HEK293 (cell line): Measurements from ENCODE around the gene RAB3IP.

Experiments used
- CTCF ChIA-PET: fragments of 350-600 bp; formaldehyde crosslinking; extraction: SDS; loops from one replicate; lab custom pipeline; 2021; ENCODE audit warnings: antibody characterized with exemption; lab: Yijun Ruan, JAX
- POLR2A ChIA-PET: fragments of 300-600 bp; formaldehyde crosslinking; extraction: SDS; loops from one replicate; lab custom pipeline; 2020; ENCODE audit warnings: antibody characterized with exemption, inconsistent platforms; lab: Yijun Ruan, JAX
- H3K27ac ChIP-seq: fragments of 200-500 bp; sonication (Bioruptor generic); 2 replicates; pipeline ENCODE4 v1.5.1; 2014; ENCODE audit warnings: low read depth, low read length, control low read depth, inconsistent platforms; ENCODE audit errors: extremely low read depth
- H3K36me3 ChIP-seq, 2 experiments: fragments of 200-500 bp in 1 of 2; sonication (Bioruptor generic) in 1 of 2; 1 replicate in 1 of 2; 2 replicates in 1 of 2; pipeline ENCODE4 v1.5.1; 2014 to 2017; ENCODE audit warnings: inconsistent platforms in 2 of 2, low read length in 2 of 2; ENCODE audit not compliant: control insufficient read depth in 2 of 2, insufficient read depth in 1 of 2
- H3K4me1 ChIP-seq: fragments of 200-500 bp; sonication (Bioruptor generic); 2 replicates; pipeline ENCODE4 v1.5.1; 2014; ENCODE audit warnings: mild to moderate bottlenecking, low read length, inconsistent platforms; ENCODE audit not compliant: control insufficient read depth, insufficient read depth
- H3K4me3 ChIP-seq: 2 replicates; pipeline ENCODE4 v1.5.1; 2011; ENCODE audit warnings: low read depth, mild to moderate bottlenecking, control low read depth, low read length, moderate library complexity
- H3K9me3 ChIP-seq: fragments of 200-500 bp; sonication (Bioruptor generic); 2 replicates; pipeline ENCODE4 v1.5.1; 2014; ENCODE audit warnings: low read depth, low read length, inconsistent platforms; ENCODE audit not compliant: control insufficient read depth, insufficient read depth
- BCL11B ChIP-seq: fragments of 450-650 bp; formaldehyde crosslinking; IDR thresholded peaks from 2 replicates; pipeline ENCODE4 v1.5.1; 2016; ENCODE audit warnings: low read depth, missing biosample characterization, missing genetic modification characterization
- KLF10 ChIP-seq: fragments of 450-650 bp; IDR thresholded peaks from 2 replicates; pipeline ENCODE4 v1.5.1; 2018; ENCODE audit warnings: missing biosample characterization, mild to moderate bottlenecking, missing genetic modification characterization
- MYNN ChIP-seq: fragments of 450-650 bp; formaldehyde crosslinking; IDR thresholded peaks from 2 replicates; pipeline ENCODE4 v1.5.1; 2016; ENCODE audit warnings: missing biosample characterization, missing genetic modification characterization, borderline replicate concordance
- MZF1 ChIP-seq: fragments of 450-650 bp; formaldehyde crosslinking; IDR thresholded peaks from 2 replicates; pipeline ENCODE4 v1.5.1; 2017; ENCODE audit warnings: missing biosample characterization, missing genetic modification characterization, borderline replicate concordance
- OSR2 ChIP-seq: fragments of 450-650 bp; formaldehyde crosslinking; IDR thresholded peaks from 2 replicates; pipeline ENCODE4 v1.5.1; 2016; ENCODE audit warnings: missing biosample characterization, missing genetic modification characterization
- RBAK ChIP-seq: fragments of 450-650 bp; formaldehyde crosslinking; IDR thresholded peaks from 2 replicates; pipeline ENCODE4 v1.5.1; 2016; ENCODE audit warnings: missing biosample characterization, missing genetic modification characterization
- REPIN1 ChIP-seq: fragments of 450-650 bp; formaldehyde crosslinking; IDR thresholded peaks from 2 replicates; pipeline ENCODE4 v1.5.1; 2017; ENCODE audit warnings: missing biosample characterization, missing genetic modification characterization, low read depth
- SETDB1 ChIP-seq: IDR thresholded peaks from one replicate; pipeline ENCODE4 v1.6.1; 2017; ENCODE audit warnings: mild to moderate bottlenecking, low read length, moderate library complexity, mixed read lengths; ENCODE audit not compliant: insufficient read length
- ZBTB7A ChIP-seq: fragments of 450-650 bp; formaldehyde crosslinking; IDR thresholded peaks from 2 replicates; pipeline ENCODE4 v1.5.1; 2016; ENCODE audit warnings: low read depth, missing biosample characterization, missing genetic modification characterization
- ZEB2 ChIP-seq: fragments of 450-650 bp; formaldehyde crosslinking; IDR thresholded peaks from 2 replicates; pipeline ENCODE4 v1.5.1; 2016; ENCODE audit warnings: missing biosample characterization, missing genetic modification characterization
- ZFHX2 ChIP-seq: fragments of 450-650 bp; formaldehyde crosslinking; conservative IDR thresholded peaks from 2 replicates; pipeline ENCODE4 v1.5.1; 2016; ENCODE audit warnings: missing biosample characterization, missing genetic modification characterization
- ZFP41 ChIP-seq: fragments of 450-650 bp; formaldehyde crosslinking; IDR thresholded peaks from 2 replicates; pipeline ENCODE4 v1.5.1; 2016; ENCODE audit warnings: missing biosample characterization, missing genetic modification characterization, borderline replicate concordance
- ZIC2 ChIP-seq: fragments of 450-650 bp; formaldehyde crosslinking; IDR thresholded peaks from 2 replicates; pipeline ENCODE4 v1.5.1; 2016; ENCODE audit warnings: missing biosample characterization, missing genetic modification characterization
- ZNF146 ChIP-seq: fragments of 450-650 bp; formaldehyde crosslinking; IDR thresholded peaks from 2 replicates; pipeline ENCODE4 v1.5.1; 2016; ENCODE audit warnings: missing biosample characterization, missing genetic modification characterization
- ZNF221 ChIP-seq: fragments of 450-650 bp; formaldehyde crosslinking; IDR thresholded peaks from 2 replicates; pipeline ENCODE4 v1.5.1; 2017; ENCODE audit warnings: missing biosample characterization, missing genetic modification characterization, borderline replicate concordance
- ZNF24 ChIP-seq: fragments of 450-650 bp; formaldehyde crosslinking; IDR thresholded peaks from 2 replicates; pipeline ENCODE4 v1.5.1; 2016; ENCODE audit warnings: missing biosample characterization, missing genetic modification characterization
- ZNF354C ChIP-seq: fragments of 450-650 bp; formaldehyde crosslinking; IDR thresholded peaks from 2 replicates; pipeline ENCODE4 v1.5.1; 2016; ENCODE audit warnings: missing biosample characterization, missing genetic modification characterization, low read depth, borderline replicate concordance
- ZNF530 ChIP-seq: fragments of 450-650 bp; formaldehyde crosslinking; IDR thresholded peaks from 2 replicates; pipeline ENCODE4 v1.5.1; 2016; ENCODE audit warnings: low read depth, missing biosample characterization, missing genetic modification characterization
- ZNF558 ChIP-seq: fragments of 450-650 bp; formaldehyde crosslinking; IDR thresholded peaks from 2 replicates; pipeline ENCODE4 v1.5.1; 2016; ENCODE audit warnings: missing biosample characterization, missing genetic modification characterization
- ZNF792 ChIP-seq: fragments of 450-650 bp; formaldehyde crosslinking; IDR thresholded peaks from 2 replicates; pipeline ENCODE4 v1.5.1; 2016; ENCODE audit warnings: missing biosample characterization, missing genetic modification characterization
- ZSCAN23 ChIP-seq: fragments of 450-650 bp; formaldehyde crosslinking; IDR thresholded peaks from 2 replicates; pipeline ENCODE4 v1.5.1; 2016; ENCODE audit warnings: missing biosample characterization, missing genetic modification characterization
- TF ChIP-seq, protein P1 (sequence below): fragments of 450-650 bp; formaldehyde crosslinking; IDR thresholded peaks from 2 replicates; pipeline ENCODE4; 2016; ENCODE audit warnings: missing biosample characterization, missing genetic modification characterization
- TF ChIP-seq, protein P2 (sequence below): fragments of 450-650 bp; formaldehyde crosslinking; IDR thresholded peaks from 2 replicates; pipeline ENCODE4 v1.5.1; 2016; ENCODE audit warnings: missing biosample characterization, missing genetic modification characterization
- TF ChIP-seq, protein P3 (sequence below): fragments of 450-650 bp; formaldehyde crosslinking; IDR thresholded peaks from 2 replicates; pipeline ENCODE4 v1.5.1; 2016; ENCODE audit warnings: missing biosample characterization, missing genetic modification characterization
- TF ChIP-seq, protein P4 (sequence below): fragments of 450-650 bp; formaldehyde crosslinking; IDR thresholded peaks from 2 replicates; pipeline ENCODE4 v1.5.1; 2016; ENCODE audit warnings: missing biosample characterization, missing genetic modification characterization, low read depth
- TF ChIP-seq, protein P5 (sequence below): fragments of 450-650 bp; formaldehyde crosslinking; IDR thresholded peaks from 2 replicates; pipeline ENCODE4 v1.5.1; 2016; ENCODE audit warnings: missing biosample characterization, missing genetic modification characterization, borderline replicate concordance
- TF ChIP-seq, protein P6 (sequence below): fragments of 450-650 bp; formaldehyde crosslinking; IDR thresholded peaks from 2 replicates; pipeline ENCODE4 v1.5.1; 2017; ENCODE audit warnings: missing biosample characterization, missing genetic modification characterization

The RAB3IP gene

DNA sequence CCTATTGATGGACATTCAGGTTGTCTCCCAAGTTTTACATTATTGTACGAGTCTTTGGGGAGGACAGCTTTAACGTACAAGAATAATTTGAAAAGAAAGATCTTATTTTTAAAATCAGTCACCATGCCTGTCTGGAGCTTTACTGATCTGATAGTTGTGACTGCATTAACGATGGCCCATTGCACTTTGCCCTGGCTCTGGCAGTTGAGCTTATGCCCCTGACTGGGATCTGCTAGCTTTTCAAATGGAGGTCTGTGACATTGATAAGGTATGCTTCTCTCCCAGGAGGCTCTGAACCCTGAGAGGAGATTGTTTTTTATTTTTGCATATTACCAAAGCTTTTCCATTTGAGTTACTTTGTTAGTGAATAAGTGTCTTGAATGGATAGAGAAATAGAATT is 17.9 kb upstream of the RAB3IP start (continued):
- TF ChIP-seq, protein P1, sequence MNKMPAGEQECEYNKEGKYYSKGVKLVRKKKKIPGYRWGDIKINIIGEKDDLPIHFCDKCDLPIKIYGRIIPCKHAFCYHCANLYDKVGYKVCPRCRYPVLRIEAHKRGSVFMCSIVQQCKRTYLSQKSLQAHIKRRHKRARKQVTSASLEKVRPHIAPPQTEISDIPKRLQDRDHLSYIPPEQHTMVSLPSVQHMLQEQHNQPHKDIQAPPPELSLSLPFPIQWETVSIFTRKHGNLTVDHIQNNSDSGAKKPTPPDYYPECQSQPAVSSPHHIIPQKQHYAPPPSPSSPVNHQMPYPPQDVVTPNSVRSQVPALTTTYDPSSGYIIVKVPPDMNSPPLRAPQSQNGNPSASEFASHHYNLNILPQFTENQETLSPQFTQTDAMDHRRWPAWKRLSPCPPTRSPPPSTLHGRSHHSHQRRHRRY: no peak
- no peak for TF ChIP-seq ZEB2 (tag by site-specific recombination)

DNA sequence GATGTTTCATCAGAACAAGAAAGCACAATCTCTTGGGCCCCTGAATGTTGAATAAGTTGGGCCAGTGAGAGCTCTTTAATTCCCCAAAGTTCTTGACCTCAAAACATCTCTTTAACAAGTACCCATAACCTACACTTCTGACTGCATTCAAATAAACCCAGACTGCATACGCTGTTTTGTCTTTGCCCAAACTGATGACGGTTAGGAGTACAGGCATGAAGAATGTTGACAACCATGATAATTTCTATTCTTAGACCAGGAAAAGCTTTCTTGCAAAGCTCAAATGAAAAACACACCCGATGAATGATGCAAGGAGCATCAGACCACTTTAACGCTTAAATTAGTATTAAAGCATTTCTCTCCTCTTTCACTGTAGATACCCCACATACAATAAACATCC is 11.7 kb upstream of the RAB3IP start:
- H3K27ac ChIP-seq: no peak overlapping the region
- no peak overlapping the region for H3K4me3 ChIP-seq
- H3K9me3 ChIP-seq: no peaks in the 10 kb centered on the region
- CTCF ChIA-PET: interaction anchor here (0.6 to 1.0 kb wide), 4 partner anchors 11 to 978 kb away, joined by 3 to 8 read pairs (median 4); no protein-coding TSS in a partner anchor
- POLR2A ChIA-PET: no interaction called here
- no peaks in the 10 kb centered on the region for H3K36me3 ChIP-seq
- no peaks in the 10 kb centered on the region for H3K4me1 ChIP-seq
- TF ChIP-seq REPIN1 (tag by site-specific recombination) (no peak), ZNF530 (no peak), KLF10 (tag by site-specific recombination) (no peak), RBAK (tag by site-specific recombination) (no peak), ZIC2 (tag by site-specific recombination) (no peak), ZNF558 (tag by site-specific recombination) (no peak), MYNN (no peak), BCL11B (tag by site-specific recombination) (no peak), ZFHX2 (tag by site-specific recombination) (no peak), ZNF221 (tag by site-specific recombination) (no peak), ZSCAN23 (no peak)
- TF ChIP-seq, protein P2, sequence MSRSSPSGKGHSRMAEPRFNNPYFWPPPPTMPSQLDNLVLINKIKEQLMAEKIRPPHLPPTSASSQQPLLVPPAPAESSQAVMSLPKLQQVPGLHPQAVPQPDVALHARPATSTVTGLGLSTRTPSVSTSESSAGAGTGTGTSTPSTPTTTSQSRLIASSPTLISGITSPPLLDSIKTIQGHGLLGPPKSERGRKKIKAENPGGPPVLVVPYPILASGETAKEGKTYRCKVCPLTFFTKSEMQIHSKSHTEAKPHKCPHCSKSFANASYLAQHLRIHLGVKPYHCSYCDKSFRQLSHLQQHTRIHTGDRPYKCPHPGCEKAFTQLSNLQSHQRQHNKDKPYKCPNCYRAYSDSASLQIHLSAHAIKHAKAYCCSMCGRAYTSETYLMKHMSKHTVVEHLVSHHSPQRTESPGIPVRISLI (tag by site-specific recombination): no peak
- TF ChIP-seq, protein P3, sequence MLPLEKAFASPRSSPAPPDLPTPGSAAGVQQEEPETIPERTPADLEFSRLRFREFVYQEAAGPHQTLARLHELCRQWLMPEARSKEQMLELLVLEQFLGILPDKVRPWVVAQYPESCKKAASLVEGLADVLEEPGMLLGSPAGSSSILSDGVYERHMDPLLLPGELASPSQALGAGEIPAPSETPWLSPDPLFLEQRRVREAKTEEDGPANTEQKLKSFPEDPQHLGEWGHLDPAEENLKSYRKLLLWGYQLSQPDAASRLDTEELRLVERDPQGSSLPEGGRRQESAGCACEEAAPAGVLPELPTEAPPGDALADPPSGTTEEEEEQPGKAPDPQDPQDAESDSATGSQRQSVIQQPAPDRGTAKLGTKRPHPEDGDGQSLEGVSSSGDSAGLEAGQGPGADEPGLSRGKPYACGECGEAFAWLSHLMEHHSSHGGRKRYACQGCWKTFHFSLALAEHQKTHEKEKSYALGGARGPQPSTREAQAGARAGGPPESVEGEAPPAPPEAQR (tag by site-specific recombination): no peak
- TF ChIP-seq, protein P4, sequence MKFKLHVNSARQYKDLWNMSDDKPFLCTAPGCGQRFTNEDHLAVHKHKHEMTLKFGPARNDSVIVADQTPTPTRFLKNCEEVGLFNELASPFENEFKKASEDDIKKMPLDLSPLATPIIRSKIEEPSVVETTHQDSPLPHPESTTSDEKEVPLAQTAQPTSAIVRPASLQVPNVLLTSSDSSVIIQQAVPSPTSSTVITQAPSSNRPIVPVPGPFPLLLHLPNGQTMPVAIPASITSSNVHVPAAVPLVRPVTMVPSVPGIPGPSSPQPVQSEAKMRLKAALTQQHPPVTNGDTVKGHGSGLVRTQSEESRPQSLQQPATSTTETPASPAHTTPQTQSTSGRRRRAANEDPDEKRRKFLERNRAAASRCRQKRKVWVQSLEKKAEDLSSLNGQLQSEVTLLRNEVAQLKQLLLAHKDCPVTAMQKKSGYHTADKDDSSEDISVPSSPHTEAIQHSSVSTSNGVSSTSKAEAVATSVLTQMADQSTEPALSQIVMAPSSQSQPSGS (tag by site-specific recombination): no peak
- TF ChIP-seq, protein P5, sequence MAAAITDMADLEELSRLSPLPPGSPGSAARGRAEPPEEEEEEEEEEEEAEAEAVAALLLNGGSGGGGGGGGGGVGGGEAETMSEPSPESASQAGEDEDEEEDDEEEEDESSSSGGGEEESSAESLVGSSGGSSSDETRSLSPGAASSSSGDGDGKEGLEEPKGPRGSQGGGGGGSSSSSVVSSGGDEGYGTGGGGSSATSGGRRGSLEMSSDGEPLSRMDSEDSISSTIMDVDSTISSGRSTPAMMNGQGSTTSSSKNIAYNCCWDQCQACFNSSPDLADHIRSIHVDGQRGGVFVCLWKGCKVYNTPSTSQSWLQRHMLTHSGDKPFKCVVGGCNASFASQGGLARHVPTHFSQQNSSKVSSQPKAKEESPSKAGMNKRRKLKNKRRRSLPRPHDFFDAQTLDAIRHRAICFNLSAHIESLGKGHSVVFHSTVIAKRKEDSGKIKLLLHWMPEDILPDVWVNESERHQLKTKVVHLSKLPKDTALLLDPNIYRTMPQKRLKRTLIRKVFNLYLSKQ (tag by site-specific recombination): no peak
- TF ChIP-seq, all 188 proteins: peak for 0

DNA sequence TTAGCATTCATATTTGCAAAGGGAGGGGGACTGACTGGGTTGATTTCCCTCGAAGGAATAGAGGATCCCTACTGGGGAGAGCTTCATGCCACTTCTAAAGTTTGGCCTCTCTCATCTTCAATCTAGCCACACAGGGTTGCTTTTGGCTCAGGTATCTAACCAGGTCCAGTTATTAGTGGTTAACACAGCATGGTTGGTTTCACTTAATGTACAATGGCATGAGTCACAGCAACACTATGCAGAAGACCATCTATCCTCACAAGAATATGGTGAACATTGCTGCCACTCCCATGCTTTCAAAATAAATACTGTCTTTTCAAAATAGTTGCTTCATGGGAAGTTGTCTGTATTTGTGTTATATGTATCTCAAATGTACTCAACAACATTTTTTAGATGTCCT is 6.6 kb upstream of the RAB3IP start:
- ChIA-PET POLR2A (no interaction called here), CTCF (no interaction called here)
- H3K36me3 ChIP-seq: no peaks in the 10 kb centered on the region
- H3K4me3 ChIP-seq: no peak overlapping the region
- no peaks in the 10 kb centered on the region for H3K4me1 ChIP-seq
- no peaks in the 10 kb centered on the region for H3K9me3 ChIP-seq
- H3K27ac ChIP-seq: no peak overlapping the region
- TF ChIP-seq MZF1 (no peak), ZNF24 (tag by site-specific recombination) (no peak), ZNF146 (tag by site-specific recombination) (no peak), ZNF354C (tag by site-specific recombination) (no peak), ZNF792 (no peak), ZBTB7A (no peak), OSR2 (tag by site-specific recombination) (no peak), SETDB1 (no peak), ZFP41 (tag by site-specific recombination) (no peak)
- TF ChIP-seq, protein P6, sequence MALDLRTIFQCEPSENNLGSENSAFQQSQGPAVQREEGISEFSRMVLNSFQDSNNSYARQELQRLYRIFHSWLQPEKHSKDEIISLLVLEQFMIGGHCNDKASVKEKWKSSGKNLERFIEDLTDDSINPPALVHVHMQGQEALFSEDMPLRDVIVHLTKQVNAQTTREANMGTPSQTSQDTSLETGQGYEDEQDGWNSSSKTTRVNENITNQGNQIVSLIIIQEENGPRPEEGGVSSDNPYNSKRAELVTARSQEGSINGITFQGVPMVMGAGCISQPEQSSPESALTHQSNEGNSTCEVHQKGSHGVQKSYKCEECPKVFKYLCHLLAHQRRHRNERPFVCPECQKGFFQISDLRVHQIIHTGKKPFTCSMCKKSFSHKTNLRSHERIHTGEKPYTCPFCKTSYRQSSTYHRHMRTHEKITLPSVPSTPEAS (tag by site-specific recombination): no peak
